OCI-M2 (cell line): ENCODE results near the gene NFATC2.
"Not testable (repeated sequence)": the region's sequence is repeated elsewhere in the genome, so short reads cannot be mapped to it uniquely, and the experiment has no call there.

Experiments used
- DNase-seq: peaks from one replicate; lab custom pipeline; 2025; ENCODE audit not compliant: unreplicated experiment; lab: John Stamatoyannopoulos, UW

Gene NFATC2

DNA sequence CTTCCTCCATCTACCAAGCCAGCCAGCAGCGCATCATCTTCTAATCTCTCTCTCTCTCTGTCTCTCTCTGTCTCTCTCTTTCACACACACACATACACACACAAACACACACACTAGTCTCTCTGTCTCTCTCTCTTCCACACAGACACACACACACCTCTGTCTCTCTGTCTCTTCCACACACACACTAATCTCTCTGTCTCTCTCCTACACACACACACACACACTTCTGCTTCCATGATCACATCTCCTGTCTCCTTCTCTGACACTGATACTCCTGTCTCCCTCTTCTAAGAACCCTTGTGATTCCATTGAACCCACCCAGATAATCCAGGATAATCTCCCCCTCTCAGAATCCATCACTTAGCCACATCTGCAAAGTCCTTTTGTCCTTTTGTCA lies 181.3 kb downstream of the NFATC2 start:
- DNase-seq, result no peak

DNA sequence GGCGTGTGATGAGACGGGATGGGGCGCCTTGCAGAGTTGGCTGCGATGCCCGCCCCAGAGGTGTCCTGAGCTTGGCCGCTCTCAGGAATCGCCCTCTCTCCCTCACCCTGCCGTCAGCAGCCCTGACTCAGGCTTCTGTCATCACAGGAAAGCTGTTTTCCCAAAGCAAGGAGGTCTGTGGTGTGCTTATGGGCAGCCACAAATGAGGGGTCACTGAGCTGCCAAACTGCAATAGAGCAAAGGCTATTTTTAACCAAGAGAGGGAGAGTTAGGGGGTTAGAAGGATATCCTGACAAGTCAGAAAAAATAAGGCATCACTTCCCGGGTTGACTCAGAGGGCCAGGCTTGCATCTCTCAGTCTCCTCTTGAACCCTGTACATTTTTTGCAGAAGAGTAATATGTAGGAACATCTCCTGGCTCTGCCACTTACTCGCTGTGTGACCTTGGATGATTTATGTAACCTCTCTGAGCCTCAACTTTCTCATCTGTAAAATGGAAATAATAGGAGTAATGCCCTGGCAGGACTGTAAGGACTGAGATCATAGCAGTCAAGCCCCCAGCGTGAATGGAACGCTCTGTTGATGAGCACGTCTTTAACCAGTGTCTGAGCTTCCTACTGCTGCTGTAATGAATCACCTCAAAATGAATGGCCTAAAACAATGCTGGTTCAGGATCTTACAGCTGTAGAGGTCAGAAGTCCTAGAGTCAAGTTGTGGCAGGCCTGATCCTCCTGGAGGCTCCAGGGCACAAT lies 181.9 kb downstream of the NFATC2 start:
- no peak for DNase-seq

DNA sequence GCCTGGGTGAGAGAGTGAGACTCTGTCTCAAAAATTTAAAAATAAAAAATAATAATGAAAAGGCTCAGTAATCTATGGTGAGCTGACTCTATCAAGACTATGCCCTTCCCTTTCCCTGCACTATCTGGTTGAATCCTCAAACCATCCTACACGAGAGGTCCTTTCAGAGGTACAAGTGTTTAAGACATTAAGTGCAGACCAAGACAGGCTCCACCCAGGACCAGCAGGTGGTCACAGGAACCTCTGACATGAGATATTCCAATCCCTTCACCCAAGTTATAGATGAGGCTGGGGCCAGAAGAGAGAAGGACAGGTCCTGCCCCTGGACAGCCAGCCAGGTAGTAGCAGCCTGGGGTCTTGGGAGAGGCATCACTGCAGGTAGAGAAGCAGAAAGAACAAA lies 182.6 kb downstream of the NFATC2 start:
- no peak for DNase-seq

DNA sequence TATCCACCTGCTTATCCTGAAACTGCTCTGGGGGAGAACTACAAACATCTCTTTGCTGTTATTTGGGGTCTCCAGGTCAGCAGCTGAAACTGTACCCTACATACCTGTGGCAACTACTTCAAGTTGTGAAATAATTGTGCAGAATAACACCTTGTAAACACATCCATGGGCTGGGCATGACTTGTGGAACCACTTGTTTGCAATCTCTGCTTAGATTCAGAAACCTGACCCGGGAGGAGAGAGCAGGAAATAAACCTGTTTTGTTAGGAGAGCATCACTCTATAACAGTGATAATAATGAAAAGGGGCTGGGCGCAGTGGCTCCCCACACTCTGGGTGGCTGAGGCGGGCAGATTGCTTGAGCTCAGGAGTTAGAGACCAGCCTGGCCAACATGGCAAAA lies 183.1 kb downstream of the NFATC2 start:
- no peak for DNase-seq

DNA sequence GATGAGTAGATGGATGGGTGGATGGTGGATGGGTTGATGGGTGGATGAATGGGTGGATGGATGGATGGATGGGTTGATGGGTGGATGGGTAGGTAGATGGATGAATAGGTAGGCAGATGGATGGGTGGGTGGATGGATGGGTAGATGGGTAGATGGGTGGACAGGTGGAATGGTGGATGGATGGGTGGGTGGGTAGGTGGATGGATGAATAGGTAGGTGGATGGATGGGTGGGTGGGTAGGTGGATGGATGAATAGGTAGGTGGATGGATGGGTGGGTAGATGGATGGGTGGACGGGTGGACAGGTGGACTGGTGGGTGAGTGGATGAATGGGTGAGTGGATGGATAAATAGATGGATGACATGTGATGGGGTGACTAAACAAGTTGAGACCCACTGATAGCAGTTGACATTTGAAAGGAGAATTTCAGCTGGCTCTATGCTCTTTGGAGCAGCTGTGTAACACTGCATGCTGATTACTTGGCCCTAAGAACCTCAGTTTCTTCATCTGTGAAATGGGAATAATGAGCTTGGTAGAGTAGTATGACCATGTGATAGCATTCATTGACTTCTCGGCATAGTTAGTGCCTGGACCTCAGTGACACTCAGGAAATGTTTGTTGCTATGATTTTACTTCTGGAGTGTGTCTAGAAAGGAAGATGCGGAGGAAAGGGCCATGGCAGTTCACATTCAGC lies 184.3 kb downstream of the NFATC2 start:
- no peak for DNase-seq

- DNase-seq, result no peak
These were observed 185.0 kb downstream of the NFATC2 start for GRCh38 chr20:51357543-51357942.

DNA sequence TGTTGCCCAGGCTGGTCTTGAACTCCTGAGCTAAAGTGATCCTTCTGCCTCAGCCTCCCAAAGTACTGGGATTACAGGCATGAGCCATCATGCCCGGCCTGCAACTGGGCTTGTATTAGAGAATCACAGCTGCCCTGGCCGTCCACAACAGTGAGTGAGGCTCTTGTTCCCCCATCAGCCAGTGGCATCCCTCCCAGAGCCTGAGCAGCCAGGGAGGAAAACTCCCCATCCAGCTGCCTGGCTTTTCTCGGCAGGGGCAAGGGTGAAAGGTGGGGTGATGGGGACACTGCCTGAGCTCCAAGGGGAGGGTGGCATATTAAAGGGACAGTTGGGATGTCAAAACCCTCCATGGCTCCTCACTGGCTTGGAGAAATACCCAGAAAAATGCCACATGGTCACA lies 185.6 kb downstream of the NFATC2 start:
- no peak for DNase-seq

GRCh38 chr20:51354769-51355319 lies 187.7 kb downstream of the NFATC2 start:
- no peak for DNase-seq

- DNase-seq, result no peak
These were observed 188.2 kb downstream of the NFATC2 start for GRCh38 chr20:51354191-51354768.

DNA sequence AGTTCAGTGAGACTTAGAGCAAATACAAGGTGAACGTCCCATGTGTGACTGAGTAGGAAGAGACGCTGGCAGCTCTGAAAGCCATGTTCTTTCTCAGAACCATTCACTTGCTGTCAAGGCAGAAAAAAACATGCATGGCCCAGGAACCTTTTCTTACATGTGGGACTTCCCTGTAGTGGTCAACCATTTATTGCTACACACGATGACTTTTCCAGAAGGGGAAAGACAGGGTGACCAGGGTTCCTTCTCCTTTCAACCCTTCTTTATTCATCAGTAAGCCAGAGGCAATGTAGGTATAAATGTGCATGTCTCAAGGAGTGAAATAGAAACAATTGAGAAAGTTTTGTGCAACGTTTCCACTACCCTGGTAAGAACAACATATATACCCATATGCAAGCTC lies 189.0 kb downstream of the NFATC2 start:
- no peak for DNase-seq

- DNase-seq, result no peak
These were observed 189.7 kb downstream of the NFATC2 start for GRCh38 chr20:51352791-51353190.

GRCh38 chr20:51350941-51351631 lies 191.4 kb downstream of the NFATC2 start:
- DNase-seq, result no peak

DNA sequence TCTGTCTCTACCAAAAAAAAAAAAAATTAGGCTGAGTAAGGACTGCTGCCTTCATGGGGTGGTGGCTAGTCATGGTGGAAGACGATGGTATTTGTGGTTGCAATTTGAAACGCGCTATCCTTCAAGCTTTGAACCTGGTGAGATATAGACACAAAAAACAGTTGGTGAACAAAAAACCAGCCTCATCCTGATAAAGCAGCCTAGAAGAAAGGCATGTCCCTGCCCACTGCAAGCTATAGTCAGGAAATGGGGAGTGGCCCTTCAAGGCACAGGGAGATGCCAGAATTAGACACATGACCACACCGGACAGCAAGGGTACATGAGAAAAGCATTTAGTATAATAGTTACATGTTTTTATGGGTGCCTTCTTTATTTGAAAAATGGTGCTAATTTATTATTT lies 193.6 kb downstream of the NFATC2 start:
- no peak for DNase-seq

DNA sequence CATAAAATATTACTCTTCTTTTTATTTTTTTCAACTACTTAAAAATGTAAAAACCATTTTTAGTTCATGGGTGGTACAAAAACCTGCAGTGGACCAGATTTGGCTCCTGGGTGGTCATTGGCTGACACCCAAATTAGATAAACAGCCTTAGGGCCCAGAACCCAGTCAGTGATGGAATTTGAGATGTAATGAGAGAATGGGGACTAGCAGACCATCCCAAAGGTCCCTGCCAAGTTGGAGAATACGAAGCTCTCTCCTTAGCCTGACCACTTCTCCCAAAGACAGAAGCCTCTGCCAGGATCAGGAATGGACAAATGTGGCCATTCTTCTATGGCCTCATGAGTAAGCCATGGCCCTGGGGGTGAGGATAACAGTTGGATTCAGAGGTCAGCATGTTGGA lies 194.7 kb downstream of the NFATC2 start:
- DNase-seq, result no peak

- no peak for DNase-seq
These were observed 195.6 kb downstream of the NFATC2 start for GRCh38 chr20:51346686-51347485.

DNA sequence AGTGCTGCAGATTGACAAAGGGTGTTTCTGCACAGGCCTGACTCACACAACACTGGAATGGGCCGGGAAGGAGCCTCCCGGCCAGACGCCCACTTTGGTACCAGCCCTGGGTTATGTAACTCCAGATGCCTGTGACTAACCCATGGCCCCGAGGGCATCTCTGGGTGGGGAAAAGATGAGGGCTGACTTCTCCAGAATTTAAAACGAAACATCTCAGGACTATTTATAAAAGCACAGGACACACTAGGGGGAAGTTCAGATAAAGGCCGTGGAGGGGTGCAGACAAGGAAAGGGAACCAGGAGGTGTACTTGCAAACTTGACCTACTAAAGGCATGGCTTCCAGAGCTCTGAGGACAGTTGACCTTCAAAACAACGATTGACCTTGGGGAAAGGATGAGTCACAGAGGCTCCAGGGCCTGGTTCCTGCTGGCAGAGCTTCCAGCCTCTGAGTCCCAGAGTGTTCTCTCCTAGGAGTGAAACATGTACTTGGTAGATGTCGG lies 196.9 kb downstream of the NFATC2 start:
- no peak for DNase-seq

- not testable (repeated sequence) for DNase-seq
These were observed 198.7 kb downstream of the NFATC2 start for GRCh38 chr20:51343802-51344201.

DNA sequence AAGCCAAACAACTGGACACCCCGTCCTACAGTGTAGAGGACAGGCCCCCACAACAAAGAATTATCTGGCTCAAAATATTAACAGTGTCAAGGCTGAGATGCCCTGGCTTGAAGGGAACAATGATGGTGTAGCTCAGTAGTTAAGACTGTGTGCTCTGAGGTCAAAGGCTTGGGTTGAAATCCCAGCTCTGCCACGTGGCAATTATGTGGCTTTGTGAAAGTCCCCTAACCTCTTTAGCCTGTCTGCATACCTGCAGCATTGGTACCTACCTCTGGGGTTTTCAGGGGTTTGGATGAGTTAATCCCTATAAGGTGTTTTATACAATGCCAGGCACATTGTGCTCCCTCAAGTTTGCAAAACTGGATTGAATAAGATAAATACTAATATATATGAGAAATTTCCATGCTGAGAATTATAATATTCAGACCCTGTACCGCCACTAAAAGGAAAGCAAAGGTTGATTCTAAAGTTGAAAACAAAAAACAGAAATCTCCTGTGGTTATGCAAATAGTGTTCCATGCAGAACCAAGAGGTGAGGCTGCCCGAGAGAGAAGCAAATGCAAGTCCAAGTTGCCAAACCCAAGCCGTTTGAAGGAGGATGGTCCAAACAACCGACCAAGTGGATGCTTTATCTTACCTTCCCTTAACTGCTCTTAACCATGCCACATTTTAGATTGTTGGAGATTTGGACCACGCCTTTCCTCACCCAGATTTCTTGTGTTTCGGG lies 199.8 kb downstream of the NFATC2 start:
- no peak for DNase-seq

DNA sequence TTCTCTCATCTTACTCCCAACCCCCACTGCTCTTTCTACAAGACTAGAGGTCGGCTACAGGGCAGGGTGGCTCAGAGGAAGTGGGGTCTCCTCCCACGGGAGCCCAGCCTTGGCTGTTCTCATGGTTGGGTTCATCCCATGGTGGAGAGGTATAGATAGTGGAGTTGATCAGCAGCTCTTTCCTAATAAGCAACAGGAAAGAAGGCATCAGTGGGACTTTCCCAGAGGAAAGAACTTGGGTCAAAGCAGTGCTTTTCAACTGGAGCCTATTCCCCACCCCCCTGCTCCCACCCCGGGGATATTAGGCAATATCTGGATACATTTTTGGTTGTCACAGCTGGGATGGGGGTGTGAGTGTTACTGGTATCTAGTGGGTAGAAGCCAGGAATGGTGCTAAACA lies 200.9 kb downstream of the NFATC2 start:
- no peak for DNase-seq

GRCh38 chr20:51340451-51340840 lies 202.1 kb downstream of the NFATC2 start:
- DNase-seq, result no peak
